Measurements from ENCODE around the gene RPS6KL1.

DNA sequence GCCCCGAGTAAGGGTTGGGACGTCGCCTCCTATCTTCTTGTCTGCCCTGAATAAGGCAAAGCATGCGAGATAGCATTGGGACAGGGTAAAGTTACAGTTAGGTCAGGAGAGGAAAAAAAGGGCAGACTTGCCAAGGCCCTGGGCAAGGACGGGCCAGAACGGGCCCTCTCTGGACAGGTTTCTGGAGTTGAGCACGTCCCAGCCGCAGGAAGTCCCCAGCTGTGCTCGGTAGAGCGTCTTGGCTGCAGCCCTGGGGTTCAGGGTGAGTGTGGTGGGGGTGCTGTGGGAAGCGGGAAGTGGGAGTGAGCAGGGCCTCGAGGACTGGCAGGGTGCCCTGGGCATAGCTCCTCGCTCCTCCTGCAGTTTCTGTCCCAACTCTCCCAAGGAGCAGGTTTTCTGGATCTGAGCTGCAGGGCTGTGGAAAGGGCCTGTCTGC, 5.4 kb downstream of the RPS6KL1 start:
- TF ChIP-seq POLR2A (IDR thresholded peaks at IDR 0.05), result no peak
- TF ChIP-seq, protein P1, sequence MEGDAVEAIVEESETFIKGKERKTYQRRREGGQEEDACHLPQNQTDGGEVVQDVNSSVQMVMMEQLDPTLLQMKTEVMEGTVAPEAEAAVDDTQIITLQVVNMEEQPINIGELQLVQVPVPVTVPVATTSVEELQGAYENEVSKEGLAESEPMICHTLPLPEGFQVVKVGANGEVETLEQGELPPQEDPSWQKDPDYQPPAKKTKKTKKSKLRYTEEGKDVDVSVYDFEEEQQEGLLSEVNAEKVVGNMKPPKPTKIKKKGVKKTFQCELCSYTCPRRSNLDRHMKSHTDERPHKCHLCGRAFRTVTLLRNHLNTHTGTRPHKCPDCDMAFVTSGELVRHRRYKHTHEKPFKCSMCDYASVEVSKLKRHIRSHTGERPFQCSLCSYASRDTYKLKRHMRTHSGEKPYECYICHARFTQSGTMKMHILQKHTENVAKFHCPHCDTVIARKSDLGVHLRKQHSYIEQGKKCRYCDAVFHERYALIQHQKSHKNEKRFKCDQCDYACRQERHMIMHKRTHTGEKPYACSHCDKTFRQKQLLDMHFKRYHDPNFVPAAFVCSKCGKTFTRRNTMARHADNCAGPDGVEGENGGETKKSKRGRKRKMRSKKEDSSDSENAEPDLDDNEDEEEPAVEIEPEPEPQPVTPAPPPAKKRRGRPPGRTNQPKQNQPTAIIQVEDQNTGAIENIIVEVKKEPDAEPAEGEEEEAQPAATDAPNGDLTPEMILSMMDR (IDR thresholded peaks at IDR 0.05), result no peak

Measured in esophagus squamous epithelium (tissue), 4 donors.